ENCODE measurements around the gene SUSD6.

DNA sequence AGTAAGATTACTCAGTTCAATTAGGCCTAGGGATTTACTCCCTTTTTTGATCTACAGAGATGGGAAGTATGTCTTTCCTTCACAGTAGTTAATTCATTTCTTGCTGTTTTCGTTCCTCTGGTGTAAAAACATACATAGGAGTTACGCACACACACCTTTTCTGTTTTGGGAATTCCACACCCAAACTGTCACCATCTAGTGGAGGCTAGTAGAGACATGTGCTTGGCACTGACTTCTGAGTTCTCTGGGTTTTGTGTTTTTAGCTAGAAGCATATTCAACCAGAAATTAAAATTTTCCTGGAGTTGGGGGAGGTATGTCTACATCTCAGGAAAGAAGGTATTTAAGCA lies 1.4 kb downstream of the SUSD6 start:
- TF ChIP-seq, protein P1, sequence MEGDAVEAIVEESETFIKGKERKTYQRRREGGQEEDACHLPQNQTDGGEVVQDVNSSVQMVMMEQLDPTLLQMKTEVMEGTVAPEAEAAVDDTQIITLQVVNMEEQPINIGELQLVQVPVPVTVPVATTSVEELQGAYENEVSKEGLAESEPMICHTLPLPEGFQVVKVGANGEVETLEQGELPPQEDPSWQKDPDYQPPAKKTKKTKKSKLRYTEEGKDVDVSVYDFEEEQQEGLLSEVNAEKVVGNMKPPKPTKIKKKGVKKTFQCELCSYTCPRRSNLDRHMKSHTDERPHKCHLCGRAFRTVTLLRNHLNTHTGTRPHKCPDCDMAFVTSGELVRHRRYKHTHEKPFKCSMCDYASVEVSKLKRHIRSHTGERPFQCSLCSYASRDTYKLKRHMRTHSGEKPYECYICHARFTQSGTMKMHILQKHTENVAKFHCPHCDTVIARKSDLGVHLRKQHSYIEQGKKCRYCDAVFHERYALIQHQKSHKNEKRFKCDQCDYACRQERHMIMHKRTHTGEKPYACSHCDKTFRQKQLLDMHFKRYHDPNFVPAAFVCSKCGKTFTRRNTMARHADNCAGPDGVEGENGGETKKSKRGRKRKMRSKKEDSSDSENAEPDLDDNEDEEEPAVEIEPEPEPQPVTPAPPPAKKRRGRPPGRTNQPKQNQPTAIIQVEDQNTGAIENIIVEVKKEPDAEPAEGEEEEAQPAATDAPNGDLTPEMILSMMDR (IDR thresholded peaks at IDR 0.05), result peak in 2 of 4 experiments; percentile 10 to 15
- TF ChIP-seq POLR2A (IDR thresholded peaks at IDR 0.05), result no peak
